Measurements from ENCODE around the gene COASY. TPM values are rescaled to one million over a fixed set of nuclear protein-coding genes. Genes with fewer than 3 reads are reported as not detected.
"Not testable (repeated sequence)": the region's sequence is repeated elsewhere in the genome, so short reads cannot be mapped to it uniquely, and the experiment has no call there.

Gene COASY
- total and polyA plus RNA-seq, 8 donors = 15.6 to 127 (median 82.4) TPM

DNA sequence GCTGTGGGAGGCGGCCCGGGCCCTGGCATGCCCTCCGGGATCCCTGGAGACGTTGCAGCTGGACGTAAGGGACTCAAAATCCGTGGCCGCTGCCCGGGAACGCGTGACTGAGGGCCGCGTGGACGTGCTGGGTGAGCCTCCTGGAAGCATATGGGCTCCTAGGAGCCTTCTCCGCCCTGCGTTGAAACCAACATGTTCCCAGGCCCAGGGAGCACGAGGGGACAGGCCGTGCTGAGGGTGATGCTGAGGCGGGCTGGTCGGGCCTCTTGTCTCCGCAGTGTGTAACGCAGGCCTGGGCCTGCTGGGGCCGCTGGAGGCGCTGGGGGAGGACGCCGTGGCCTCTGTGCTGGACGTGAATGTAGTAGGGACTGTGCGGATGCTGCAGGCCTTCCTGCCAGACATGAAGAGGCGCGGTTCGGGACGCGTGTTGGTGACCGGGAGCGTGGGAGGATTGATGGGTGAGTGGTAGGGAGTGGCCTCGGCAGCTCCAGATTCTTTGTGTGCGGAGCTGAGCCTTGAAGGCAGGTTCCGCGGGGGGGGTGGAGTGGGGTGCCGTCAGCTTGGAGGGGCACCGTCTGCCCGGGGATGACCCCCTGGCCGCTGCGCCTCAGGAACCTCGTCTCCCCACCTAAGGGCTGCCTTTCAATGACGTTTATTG, 8.7 kb upstream of the COASY start:
- WGBS, 5 donors = 73 to 76% (median 75%) methylated on average over 23 to 45 of the region's 45 CpGs
- intact Hi-C loops (cut with DNase I; ENCODE audit: low total_unique reads) = no loop called here
- peaks cover 19 to 50% (median 40%) of the 10 kb centered on the region in 4 donors for H3K4me1 ChIP-seq
- peak overlapping the region; percentile 66 to 86 (median 76) for H3K4me3 ChIP-seq
- H3K36me3 ChIP-seq = peaks cover 0 to 14% (median 6%) of the 10 kb centered on the region in 4 donors
- DNase-seq = peak in 1 of 2 donors; percentile 53
- peak overlapping the region in 4 of 5 donors; percentile 88 to 93 (median 92) for H3K27ac ChIP-seq
- H3K27me3 ChIP-seq = no peaks in the 10 kb centered on the region
- H3K9me3 ChIP-seq = no peaks in the 10 kb centered on the region
- TF ChIP-seq, protein P1, sequence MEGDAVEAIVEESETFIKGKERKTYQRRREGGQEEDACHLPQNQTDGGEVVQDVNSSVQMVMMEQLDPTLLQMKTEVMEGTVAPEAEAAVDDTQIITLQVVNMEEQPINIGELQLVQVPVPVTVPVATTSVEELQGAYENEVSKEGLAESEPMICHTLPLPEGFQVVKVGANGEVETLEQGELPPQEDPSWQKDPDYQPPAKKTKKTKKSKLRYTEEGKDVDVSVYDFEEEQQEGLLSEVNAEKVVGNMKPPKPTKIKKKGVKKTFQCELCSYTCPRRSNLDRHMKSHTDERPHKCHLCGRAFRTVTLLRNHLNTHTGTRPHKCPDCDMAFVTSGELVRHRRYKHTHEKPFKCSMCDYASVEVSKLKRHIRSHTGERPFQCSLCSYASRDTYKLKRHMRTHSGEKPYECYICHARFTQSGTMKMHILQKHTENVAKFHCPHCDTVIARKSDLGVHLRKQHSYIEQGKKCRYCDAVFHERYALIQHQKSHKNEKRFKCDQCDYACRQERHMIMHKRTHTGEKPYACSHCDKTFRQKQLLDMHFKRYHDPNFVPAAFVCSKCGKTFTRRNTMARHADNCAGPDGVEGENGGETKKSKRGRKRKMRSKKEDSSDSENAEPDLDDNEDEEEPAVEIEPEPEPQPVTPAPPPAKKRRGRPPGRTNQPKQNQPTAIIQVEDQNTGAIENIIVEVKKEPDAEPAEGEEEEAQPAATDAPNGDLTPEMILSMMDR (IDR thresholded peaks at IDR 0.05) = no peak
- TF ChIP-seq EP300 (IDR thresholded peaks at IDR 0.05) (no peak), POLR2AphosphoS5 (IDR thresholded peaks at IDR 0.05) (no peak), POLR2A (IDR thresholded peaks at IDR 0.05) (no peak)

DNA sequence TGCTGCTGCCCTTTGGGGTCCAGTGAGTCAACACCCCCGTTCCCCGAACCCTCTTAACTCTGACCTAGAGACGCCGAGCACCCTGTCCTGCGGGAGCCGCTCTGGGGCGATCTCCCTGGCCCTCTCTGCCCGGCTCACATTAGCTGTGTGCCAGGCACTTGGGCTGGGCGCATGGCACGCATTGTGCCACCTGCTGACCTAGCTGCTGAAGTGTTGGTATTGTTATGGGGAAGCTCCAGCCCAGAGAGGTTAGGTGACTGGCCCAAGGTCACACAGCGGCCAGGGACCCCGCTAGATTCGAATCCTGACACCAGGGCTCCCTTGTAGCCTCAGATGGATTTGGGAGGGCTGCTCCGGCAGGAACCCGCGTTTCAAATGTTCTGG, 8.1 kb upstream of the COASY start:
- DNase-seq = peak in 1 of 2 donors; percentile 48
- peak overlapping the region; percentile 66 to 86 (median 76) for H3K4me3 ChIP-seq
- peaks cover 0 to 14% (median 6%) of the 10 kb centered on the region in 4 donors for H3K36me3 ChIP-seq
- WGBS, 5 donors = 24 to 48% (median 38%) methylated on average over 10 to 16 of the region's 16 CpGs
- intact Hi-C loops (cut with DNase I; ENCODE audit: low total_unique reads) = no loop called here
- peak overlapping the region; percentile 88 to 93 (median 91) for H3K27ac ChIP-seq
- no peaks in the 10 kb centered on the region for H3K9me3 ChIP-seq
- TF ChIP-seq, protein P1 (IDR thresholded peaks at IDR 0.05) = no peak
- TF ChIP-seq POLR2AphosphoS5 (IDR thresholded peaks at IDR 0.05) (no peak), EP300 (IDR thresholded peaks at IDR 0.05) (no peak), POLR2A (IDR thresholded peaks at IDR 0.05) (no peak)
- no peaks in the 10 kb centered on the region for H3K27me3 ChIP-seq
- H3K4me1 ChIP-seq = peaks cover 19 to 44% (median 34%) of the 10 kb centered on the region in 4 donors

DNA sequence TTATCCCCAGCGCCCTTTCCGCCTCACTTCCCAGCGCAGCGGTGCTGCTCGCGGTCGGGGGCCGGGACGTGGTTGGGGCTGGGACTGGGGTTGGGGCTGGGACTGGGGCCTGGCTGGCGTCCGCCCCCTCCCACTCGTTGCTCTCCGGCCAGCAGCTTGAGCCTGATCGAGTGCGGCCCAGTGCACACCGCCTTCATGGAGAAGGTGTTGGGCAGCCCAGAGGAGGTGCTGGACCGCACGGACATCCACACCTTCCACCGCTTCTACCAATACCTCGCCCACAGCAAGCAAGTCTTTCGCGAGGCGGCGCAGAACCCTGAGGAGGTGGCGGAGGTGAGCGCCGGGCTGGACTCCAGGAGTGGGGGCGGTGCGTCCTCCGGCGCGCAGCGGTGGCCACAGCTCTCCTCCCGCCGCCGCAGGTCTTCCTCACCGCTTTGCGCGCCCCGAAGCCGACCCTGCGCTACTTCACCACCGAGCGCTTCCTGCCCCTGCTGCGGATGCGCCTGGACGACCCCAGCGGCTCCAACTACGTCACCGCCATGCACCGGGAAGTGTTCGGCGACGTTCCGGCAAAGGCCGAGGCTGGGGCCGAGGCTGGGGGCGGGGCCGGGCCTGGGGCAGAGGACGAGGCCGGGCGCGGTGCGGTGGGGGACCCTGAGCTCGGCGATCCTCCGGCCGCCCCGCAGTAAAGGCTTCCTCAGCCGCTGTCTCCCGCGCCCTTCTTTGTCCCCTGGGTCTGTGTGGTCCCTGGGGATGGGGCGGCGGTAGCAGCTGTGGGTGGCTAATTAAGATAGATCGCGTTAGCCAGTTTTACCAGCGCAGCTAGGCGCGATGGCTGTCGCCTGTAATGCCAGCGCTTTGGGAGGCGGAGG, 7.5 kb upstream of the COASY start:
- Histone ChIP-seq H3K27me3 (no peaks in the 10 kb centered on the region), H3K36me3 (peaks cover 0 to 14% (median 6%) of the 10 kb centered on the region in 4 donors), H3K4me3 (peak overlapping the region; percentile 66 to 86 (median 76)), H3K4me1 (peaks cover 19 to 40% (median 34%) of the 10 kb centered on the region in 4 donors), H3K27ac (peak overlapping the region; percentile 88 to 93 (median 91)), H3K9me3 (no peaks in the 10 kb centered on the region)
- intact Hi-C loops (cut with DNase I; ENCODE audit: low total_unique reads) = no loop called here
- TF ChIP-seq EP300 (IDR thresholded peaks at IDR 0.05) = no peak
- TF ChIP-seq, protein P1 (IDR thresholded peaks at IDR 0.05) = no peak
- TF ChIP-seq POLR2AphosphoS5 (IDR thresholded peaks at IDR 0.05) = peak; percentile 69 to 97 (median 94)
- TF ChIP-seq POLR2A (IDR thresholded peaks at IDR 0.05) = peak in 2 of 4 donors; percentile 65 to 68
- WGBS, 5 donors = 0 to 1% (median 0%) methylated on average over 30 to 82 of the region's 82 CpGs
- peak; percentile 88 to 97 for DNase-seq

DNA sequence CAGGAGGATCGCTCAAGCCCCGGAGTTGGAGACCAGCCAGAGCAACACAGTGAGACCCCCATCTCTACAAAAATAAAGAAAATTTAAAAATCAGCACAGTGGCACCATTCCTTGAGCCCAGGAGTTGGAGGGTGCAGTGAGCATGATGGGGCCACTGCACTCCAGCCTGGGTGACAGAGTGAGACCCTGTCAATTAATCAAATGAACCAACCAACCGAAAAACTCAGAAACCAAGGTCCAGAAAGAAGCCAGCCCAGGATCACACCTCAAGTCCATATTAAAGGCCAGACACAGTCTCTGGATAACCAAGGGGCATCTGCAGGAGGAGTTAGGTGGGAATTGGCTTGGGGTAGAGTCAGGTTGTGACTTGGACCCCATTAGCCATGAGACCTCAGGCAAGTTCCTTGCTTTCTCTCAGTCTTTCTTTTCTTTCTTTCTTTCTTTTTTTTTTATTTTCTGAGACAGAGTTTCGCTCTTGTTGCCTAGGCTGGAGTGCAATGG, 6.8 kb upstream of the COASY start:
- no peaks in the 10 kb centered on the region for H3K27me3 ChIP-seq
- DNase-seq = no peak
- peaks cover 19 to 41% (median 34%) of the 10 kb centered on the region in 4 donors for H3K4me1 ChIP-seq
- H3K27ac ChIP-seq = peak overlapping the region; percentile 88 to 93 (median 91)
- peak overlapping the region; percentile 66 to 86 (median 76) for H3K4me3 ChIP-seq
- WGBS, 5 donors = 25 to 32% (median 27%) methylated on average over 3 to 4 of the region's 4 CpGs
- intact Hi-C loops (cut with DNase I; ENCODE audit: low total_unique reads) = no loop called here
- TF ChIP-seq, protein P1 (IDR thresholded peaks at IDR 0.05) = no peak
- TF ChIP-seq POLR2AphosphoS5 (IDR thresholded peaks at IDR 0.05) = no peak
- no peak for TF ChIP-seq POLR2A (IDR thresholded peaks at IDR 0.05)
- TF ChIP-seq EP300 (IDR thresholded peaks at IDR 0.05) = no peak
- H3K36me3 ChIP-seq = peaks cover 0 to 14% (median 6%) of the 10 kb centered on the region in 4 donors
- H3K9me3 ChIP-seq = no peaks in the 10 kb centered on the region

DNA sequence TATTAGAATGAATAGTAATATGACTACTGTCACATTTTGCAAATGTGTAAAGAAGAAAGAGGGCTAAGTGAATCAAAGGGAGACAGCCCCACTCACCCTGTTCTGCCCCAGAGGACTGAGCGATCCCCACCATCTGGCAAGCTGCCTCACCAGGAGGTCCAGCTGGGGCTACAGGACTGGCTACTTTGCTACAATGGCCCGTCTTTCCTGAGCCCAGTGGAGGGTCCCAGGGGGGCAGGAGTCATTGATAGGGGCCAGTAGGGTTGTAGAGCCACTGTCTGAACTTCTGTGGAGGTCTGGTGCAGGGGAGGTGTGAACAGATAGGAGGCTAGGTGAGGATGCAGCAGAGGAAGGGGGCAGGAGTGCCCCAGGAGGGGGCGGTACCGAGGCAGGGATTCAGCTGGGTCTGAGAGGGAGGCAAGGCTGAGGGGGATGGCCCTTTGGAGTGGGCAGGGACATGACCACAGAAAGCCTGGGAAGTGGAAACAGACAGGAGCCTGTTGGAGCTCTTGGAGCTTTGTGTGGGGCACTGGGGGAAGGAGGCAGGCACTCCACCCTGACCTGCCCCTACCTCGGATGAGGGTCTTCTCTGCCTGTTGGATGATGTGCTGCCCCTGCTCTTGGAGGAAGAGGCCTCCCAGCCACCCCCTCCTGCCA, 5.9 kb upstream of the COASY start:
- peak overlapping the region in 1 of 5 donors; percentile 92 for H3K27ac ChIP-seq
- H3K9me3 ChIP-seq; H3K27me3 ChIP-seq; intact Hi-C loops (cut with DNase I; ENCODE audit: low total_unique reads); DNase-seq: not testable (repeated sequence)
- H3K4me3 ChIP-seq = peak overlapping the region in 1 of 4 donors; percentile 81
- WGBS, 5 donors = 48 to 68% (median 66%) methylated on average over 5 of the region's 5 CpGs
- H3K36me3 ChIP-seq = peaks cover 0 to 14% (median 6%) of the 10 kb centered on the region in 4 donors
- H3K4me1 ChIP-seq = peaks cover 19 to 48% (median 35%) of the 10 kb centered on the region in 4 donors
